Central memory CD8-positive, alpha-beta T cell (primary cell): ENCODE results near the gene METTL17.

Source experiments
- ATAC-seq: fragments of 150-1000 bp; cut with Tn5 transposase; replicated peaks from 2 replicates; pipeline ENCODE4 v1.10.0; 2022; ENCODE audit warnings: mild to moderate bottlenecking, moderate FRiP score, moderate number of reproducible peaks; ENCODE audit not compliant: poor library complexity, severe bottlenecking; ENCODE audit errors: extremely low read depth
- DNase-seq, 2 donors: peaks; one replicate each; pipeline ENCODE4 v3.0.0; 2021; ENCODE audit warnings: low spot score in 2 of 2
- H3K27ac Mint-ChIP-seq: one replicate; pipeline ENCODE4 v1.8.0; 2022; ENCODE audit warnings: low read depth, mild to moderate bottlenecking, moderate library complexity, mixed read lengths
- H3K27me3 Mint-ChIP-seq: one replicate; pipeline ENCODE4 v1.8.0; 2022; ENCODE audit warnings: mixed read lengths
- H3K36me3 Mint-ChIP-seq: one replicate; pipeline ENCODE4 v1.8.0; 2022; ENCODE audit warnings: mild to moderate bottlenecking, moderate library complexity, mixed read lengths; ENCODE audit not compliant: insufficient read depth
- H3K4me1 Mint-ChIP-seq: one replicate; pipeline ENCODE4 v1.8.0; 2022; ENCODE audit warnings: mixed read lengths
- H3K4me3 Mint-ChIP-seq: one replicate; pipeline ENCODE4 v1.8.0; 2022; ENCODE audit warnings: mild to moderate bottlenecking, moderate library complexity, mixed read lengths
- H3K9me3 Mint-ChIP-seq: one replicate; pipeline ENCODE4 v1.8.0; 2022; ENCODE audit warnings: mixed read lengths

METTL17 gene

DNA sequence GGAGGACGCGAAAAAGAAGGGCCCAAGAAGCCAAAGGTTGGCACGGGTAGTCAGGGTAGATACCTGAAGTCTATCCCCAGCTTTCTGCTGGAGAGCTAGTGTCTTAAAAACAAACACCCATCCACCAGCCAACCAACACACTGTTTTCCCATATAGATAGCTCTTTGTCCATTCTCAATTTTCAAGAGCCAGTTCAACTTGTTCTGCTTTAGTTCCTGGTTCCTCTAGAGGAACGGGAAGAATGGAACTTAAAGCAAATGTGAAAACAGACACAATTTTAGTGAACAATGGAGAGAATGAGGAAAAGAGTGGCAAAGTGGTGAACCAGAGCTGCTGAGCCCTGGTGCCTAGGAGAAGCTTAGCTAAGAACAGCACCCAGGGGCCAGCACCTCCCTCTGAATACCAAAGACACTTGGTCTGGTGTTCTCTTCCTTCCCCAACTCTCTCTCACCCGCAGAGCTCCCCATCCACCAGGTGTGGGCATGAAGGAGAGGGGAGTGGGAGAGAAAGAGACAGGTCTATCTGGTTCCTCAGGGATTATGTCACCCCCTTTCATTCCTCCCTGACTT, 31.3 kb downstream of the METTL17 start:
- Mint-ChIP-seq H3K4me1 (peaks cover 6% of the 10 kb centered on the region), H3K27ac (no peak overlapping the region), H3K4me3 (no peak overlapping the region), H3K9me3 (no peaks in the 10 kb centered on the region), H3K36me3 (peaks cover 12% of the 10 kb centered on the region), H3K27me3 (no peaks in the 10 kb centered on the region)
- DNase-seq, result no peak
- no peak for ATAC-seq

DNA sequence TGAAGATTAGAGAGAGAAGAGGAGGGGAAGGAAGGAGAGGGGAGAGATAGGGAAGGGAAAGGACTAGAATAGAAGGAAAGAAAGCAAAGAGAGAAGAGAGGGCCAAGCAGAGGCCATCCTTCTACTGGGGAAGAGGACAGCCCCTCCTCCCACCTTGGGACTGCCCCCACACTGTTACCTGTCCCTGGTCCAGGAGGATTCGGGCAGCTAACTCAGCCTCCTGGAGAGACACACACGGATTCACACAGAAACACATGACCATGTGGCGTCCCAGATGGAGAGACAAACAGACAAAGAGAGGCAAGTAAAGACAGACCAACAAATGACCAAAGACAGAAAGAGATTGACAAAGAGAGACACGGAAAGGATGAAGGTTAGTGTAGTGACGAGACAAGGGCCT, 32.9 kb downstream of the METTL17 start:
- H3K9me3 Mint-ChIP-seq, result no peaks in the 10 kb centered on the region
- H3K4me1 Mint-ChIP-seq, result peaks cover 6% of the 10 kb centered on the region
- H3K27me3 Mint-ChIP-seq, result no peaks in the 10 kb centered on the region
- peak overlapping the region; percentile 33 for H3K4me3 Mint-ChIP-seq
- no peak for ATAC-seq
- peaks cover 9% of the 10 kb centered on the region for H3K36me3 Mint-ChIP-seq
- DNase-seq, result no peak
- H3K27ac Mint-ChIP-seq, result no peak overlapping the region

DNA sequence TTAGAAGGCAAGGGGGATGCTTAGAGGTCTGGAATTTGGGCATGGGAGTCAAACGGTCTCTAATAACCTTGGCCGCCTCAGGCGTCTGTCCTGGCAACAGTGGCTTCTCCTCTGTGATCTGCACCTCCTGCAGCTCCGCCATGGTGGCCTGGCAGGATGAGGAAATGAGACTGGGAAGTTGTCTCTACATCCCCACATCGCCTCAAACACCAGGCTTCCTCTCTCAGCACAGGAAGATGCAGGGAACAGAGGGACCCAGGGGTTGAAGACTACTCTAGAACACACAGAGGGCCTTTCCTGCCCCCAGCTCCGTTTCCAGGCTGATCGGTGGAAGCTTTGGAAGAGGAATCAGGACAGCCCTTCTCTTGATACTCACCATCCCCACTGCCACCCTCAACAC, 33.4 kb downstream of the METTL17 start:
- H3K36me3 Mint-ChIP-seq, result peaks cover 9% of the 10 kb centered on the region
- H3K27ac Mint-ChIP-seq, result no peak overlapping the region
- ATAC-seq, result no peak
- peak overlapping the region; percentile 88 for H3K4me3 Mint-ChIP-seq
- H3K4me1 Mint-ChIP-seq, result peaks cover 6% of the 10 kb centered on the region
- no peak for DNase-seq
- no peaks in the 10 kb centered on the region for H3K27me3 Mint-ChIP-seq
- no peaks in the 10 kb centered on the region for H3K9me3 Mint-ChIP-seq

DNA sequence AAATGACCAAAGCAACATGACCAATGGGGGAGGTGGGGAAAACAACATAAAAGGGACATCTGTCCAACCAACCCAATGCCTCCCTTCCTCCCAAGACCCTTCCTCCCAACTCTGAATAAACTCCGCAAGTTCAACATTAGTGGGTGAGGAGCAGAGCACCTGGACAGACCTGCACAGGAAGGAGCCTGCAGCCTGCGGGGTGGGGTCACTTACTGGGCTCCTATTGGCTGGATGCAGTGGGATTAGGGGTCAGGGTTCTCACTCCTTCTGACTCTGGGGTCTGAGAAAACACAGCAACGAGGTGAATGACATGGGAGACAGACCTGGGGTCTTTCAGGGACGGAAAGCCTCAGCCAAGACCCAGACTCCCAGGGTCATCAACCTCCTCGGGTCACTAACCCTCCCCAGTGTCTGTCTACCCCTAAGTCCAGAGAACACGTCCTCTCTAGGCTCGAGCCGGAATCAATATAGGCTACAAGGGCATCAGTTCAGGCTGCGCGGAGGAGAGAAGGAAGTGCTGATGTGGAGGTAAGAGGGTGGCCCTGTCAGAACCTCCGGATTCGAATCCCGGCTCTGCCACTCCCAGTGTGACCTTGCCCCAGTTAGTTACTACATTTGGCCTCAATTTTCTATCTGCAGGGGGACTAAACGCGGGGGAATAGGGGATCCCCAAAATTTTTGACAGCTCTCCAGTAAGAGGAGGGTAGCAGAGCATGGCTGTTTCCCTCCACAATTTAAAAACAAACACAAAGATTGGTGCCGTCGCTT, 34.2 kb downstream of the METTL17 start:
- Mint-ChIP-seq H3K4me3 (peak overlapping the region; percentile 88), H3K27me3 (no peaks in the 10 kb centered on the region), H3K4me1 (peaks cover 6% of the 10 kb centered on the region), H3K9me3 (no peaks in the 10 kb centered on the region), H3K27ac (peak overlapping the region; percentile 42), H3K36me3 (peaks cover 9% of the 10 kb centered on the region)
- DNase-seq (no peak), ATAC-seq (no peak)

DNA sequence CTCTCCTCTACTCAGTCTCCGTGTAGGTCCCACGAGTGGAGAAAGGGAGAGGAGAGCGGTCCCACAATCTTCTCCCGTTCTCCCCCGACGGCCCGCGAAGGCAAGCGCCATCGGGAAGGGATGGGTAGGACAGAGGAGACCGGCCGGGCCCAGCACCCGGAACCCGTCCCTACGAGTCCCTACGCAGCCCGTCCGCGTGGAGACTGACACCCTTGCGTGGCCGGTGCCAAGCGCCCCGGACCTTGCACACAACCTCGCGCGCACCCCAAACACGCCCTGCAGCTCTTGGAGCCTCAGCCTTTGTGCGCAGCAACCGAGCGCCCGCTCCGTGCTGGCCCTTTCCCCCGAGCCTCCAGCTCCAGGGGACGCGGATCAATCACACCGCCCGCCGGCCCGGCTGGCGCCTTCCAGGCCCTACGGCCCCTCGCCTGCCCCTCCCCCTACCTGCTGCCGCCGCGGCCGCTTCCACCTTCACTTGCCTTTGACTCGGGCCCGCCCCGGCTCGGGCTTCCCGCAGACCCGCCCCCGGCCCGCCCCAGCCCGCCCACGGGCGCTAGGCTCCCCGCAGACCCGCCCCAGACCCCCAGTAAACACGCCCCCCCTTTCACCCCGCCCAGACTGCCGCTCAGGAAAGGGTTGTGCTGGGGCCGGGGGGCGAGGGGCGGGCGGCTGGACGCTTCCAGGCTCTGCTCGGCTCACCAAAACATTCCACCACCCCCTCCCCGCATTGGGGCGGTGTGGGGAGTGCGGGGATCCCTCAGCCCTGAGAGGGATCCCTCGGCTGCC, 35.0 kb downstream of the METTL17 start, which contains the start of gene NDRG2:
TSS of gene NDRG2 (minus strand) at position 477 of the 786 bp plus-strand sequence. CDS start 1,746 bp downstream, outside the sequence.
- peaks cover 8% of the 10 kb centered on the region for H3K36me3 Mint-ChIP-seq
- no peaks in the 10 kb centered on the region for H3K9me3 Mint-ChIP-seq
- peaks cover 6% of the 10 kb centered on the region for H3K4me1 Mint-ChIP-seq
- H3K4me3 Mint-ChIP-seq, result peak within 1 kb of the TSS; percentile 88
- peak within 1 kb of the TSS; percentile 54 for H3K27ac Mint-ChIP-seq
- ATAC-seq (peak; percentile 87), DNase-seq (peak; percentile 46 to 48)
- no peaks in the 10 kb centered on the region for H3K27me3 Mint-ChIP-seq

DNA sequence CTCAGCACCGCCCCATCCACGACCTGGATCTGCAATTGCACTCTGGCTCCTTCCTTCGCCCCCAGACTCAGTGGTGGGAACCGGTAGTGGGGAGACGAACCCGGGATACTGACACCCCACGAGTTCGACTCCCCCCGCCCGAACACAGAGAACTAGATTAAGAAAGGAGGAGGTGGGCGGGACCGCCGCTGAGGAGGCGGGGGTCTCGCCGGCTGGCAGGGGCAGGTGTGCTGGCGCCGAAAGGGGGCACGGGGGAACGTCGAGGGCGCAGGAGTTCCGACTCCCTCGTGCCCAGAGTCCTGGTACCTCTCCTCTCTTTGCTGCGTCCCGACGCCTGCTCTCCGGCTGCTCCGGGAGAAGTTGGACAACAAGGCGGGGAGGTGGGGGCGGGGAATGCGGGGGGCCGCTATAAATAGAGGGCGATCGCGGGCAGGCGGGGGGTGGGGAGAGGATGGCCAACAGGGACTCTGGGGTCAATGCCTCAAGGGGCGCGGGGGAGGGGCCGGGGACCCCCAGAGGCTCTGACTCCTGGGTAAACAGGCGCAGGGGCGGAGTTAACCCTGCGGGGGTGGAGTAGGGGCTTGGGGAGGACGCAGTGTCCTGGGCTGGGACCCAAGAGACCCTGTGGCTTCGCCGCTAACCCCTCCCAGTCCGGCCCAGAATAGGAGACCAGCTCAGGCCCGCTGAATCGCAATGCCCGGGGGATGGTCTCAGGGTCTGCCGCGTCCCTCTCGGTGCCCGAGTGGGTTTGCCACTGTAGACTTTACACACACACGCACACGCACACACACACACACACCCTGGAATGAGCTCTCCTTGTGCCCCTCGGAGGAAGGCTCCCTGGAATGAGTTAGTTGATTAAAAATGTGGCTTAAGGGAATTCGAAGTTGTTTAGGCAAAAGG, 35.8 kb downstream of the METTL17 start:
- Mint-ChIP-seq H3K27me3 (no peaks in the 10 kb centered on the region), H3K4me1 (peaks cover 6% of the 10 kb centered on the region), H3K4me3 (peak overlapping the region; percentile 88), H3K27ac (peak overlapping the region; percentile 54), H3K9me3 (no peaks in the 10 kb centered on the region), H3K36me3 (peaks cover 9% of the 10 kb centered on the region)
- ATAC-seq, result peak; percentile 46
- DNase-seq, result no peak

DNA sequence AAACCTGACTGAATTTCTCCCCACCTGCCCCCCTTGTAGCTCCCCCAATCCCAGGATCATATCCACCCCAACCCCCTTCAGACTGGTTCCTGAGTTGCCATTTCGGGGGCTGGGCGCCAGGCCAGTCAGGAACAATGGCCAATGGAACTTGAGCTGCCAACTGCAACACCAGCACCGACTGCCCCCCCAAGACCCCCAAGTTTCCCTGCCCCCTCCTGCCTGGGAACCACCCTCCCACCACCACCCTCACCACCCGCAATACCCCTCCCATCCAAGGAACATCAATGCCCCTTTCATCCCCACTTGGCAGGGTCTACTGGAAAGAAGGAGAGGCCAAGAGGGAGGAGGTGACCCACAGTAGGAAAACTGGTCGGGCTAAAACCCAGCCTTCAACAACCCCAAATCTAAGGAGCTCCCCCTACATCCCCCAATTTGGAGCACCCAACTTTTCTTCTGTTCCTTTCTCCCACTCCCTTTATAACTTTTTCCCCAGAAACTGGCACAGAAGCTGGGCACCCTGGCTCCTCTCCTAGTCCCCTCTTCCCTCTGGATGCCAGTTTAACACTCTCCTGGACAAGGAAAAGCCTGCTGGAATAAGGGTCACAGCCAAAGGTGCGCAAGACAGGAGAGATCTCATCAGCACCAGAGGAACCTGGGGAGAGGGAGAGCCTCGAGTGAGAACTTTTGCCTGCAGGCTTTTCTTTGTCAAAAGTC, 36.7 kb downstream of the METTL17 start:
- peak overlapping the region; percentile 50 for H3K27ac Mint-ChIP-seq
- DNase-seq (no peak), ATAC-seq (no peak)
- no peaks in the 10 kb centered on the region for H3K27me3 Mint-ChIP-seq
- H3K4me1 Mint-ChIP-seq, result peaks cover 6% of the 10 kb centered on the region
- H3K36me3 Mint-ChIP-seq, result peaks cover 8% of the 10 kb centered on the region
- H3K4me3 Mint-ChIP-seq, result peak overlapping the region; percentile 88
- H3K9me3 Mint-ChIP-seq, result no peaks in the 10 kb centered on the region

DNA sequence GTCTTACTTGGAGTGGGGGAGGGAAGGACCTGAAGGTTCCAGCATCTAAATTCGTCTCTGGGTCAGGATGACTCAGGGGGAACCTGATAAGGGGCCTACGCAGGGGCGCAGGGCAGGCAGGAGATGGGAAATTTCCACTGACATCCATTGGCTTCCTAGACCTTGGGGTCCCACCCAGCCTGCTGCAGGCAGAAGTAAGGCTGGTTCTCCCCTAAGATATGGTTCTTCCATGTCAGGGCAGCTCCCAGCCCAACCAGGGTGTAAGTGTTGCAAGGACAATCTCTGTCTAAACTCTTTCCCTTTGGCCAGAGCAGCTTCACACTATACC, 37.2 kb downstream of the METTL17 start:
- DNase-seq, result no peak
- H3K4me3 Mint-ChIP-seq, result peak overlapping the region; percentile 88
- H3K27me3 Mint-ChIP-seq, result no peaks in the 10 kb centered on the region
- peak overlapping the region; percentile 50 for H3K27ac Mint-ChIP-seq
- ATAC-seq, result no peak
- H3K36me3 Mint-ChIP-seq, result peaks cover 5% of the 10 kb centered on the region
- H3K9me3 Mint-ChIP-seq, result no peaks in the 10 kb centered on the region
- H3K4me1 Mint-ChIP-seq, result peaks cover 6% of the 10 kb centered on the region

DNA sequence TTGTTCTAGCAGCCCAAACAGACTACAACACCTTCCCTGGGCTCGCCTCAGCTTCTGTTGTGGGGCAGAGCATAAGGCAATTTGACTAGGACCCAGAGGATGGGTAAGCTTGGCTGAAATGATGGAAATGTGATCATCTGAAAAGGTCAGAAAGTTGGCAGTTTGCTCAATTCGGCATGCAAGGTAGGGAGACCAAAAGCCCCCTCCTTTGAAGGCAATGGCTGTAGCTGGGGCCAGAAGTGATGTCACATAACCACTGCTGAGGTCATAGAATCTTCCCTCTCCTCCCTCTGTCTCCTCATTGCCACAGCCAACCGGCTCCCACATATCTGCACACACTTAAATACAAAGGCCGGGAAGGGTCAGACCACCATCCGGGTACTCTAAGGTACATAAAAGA, 40.1 kb downstream of the METTL17 start, which contains the start of gene TPPP2:
TSS of gene TPPP2 (plus strand) at position 301 of the 400 bp plus-strand sequence. CDS start 365 bp downstream, outside the sequence.
- no peak within 1 kb of the TSS for H3K27ac Mint-ChIP-seq
- DNase-seq (no peak), ATAC-seq (no peak)
- peaks cover 18% of the 10 kb centered on the region for H3K27me3 Mint-ChIP-seq
- H3K9me3 Mint-ChIP-seq, result no peaks in the 10 kb centered on the region
- H3K36me3 Mint-ChIP-seq, result peaks cover 4% of the 10 kb centered on the region
- H3K4me3 Mint-ChIP-seq, result no peak within 1 kb of the TSS
- H3K4me1 Mint-ChIP-seq, result no peaks in the 10 kb centered on the region

DNA sequence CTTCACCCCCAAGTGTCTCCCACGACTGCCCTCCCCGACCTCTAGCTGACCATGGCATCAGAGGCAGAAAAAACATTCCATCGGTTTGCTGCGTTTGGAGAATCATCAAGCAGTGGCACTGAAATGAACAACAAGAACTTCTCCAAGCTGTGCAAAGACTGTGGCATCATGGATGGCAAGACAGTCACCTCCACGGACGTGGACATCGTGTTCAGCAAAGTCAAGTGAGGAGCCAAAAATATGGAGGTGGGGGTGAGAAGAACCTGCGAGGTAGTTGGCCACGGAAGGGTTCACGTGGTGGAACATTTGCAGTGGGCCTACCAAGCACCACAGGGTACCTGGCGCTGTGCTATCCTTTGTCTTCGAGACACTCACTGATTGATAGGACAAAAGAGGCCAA, 40.8 kb downstream of the METTL17 start:
- Mint-ChIP-seq H3K4me1 (no peaks in the 10 kb centered on the region), H3K36me3 (peaks cover 3% of the 10 kb centered on the region), H3K4me3 (no peak overlapping the region), H3K27ac (no peak overlapping the region), H3K9me3 (no peaks in the 10 kb centered on the region), H3K27me3 (peaks cover 18% of the 10 kb centered on the region)
- DNase-seq (no peak), ATAC-seq (no peak)

DNA sequence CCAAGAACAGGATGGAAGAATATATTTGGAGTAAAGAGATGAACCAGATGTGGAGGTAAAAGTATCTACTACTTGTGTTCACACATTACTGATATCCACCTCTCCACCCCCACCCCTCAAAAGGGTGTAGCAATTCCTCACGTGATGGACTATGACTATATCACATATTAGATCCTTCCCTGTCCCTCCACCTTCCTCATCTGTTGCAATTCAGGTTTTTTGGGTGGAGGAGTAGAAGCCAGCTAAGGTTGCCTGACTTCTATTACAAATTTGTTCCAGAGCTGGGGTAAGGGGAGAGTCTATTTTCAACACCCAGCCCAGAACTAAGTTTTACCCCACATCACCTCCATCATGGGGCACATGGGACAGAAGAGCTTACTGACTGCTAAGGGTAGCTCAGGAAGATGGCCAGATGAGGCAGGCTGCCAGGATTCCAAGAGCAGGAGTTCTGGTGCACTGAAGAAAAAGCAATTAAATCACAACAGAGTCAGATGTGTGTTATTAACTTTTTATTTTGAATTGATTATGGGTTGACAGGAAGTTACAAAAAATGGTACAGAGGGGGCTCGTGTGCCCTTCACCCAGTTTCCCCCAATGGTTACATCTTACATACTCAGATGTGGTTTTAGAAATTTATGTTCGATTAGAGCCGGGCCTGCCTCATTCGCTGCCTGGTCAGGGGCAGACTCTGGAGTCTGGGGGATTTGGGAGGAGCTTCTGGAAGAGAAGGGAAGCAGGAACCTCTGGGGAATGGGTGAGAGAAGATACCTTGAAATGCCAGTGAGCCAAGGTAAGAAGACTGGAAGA, 42.7 kb downstream of the METTL17 start:
- ATAC-seq, result no peak
- peaks cover 3% of the 10 kb centered on the region for H3K36me3 Mint-ChIP-seq
- DNase-seq, result no peak
- no peaks in the 10 kb centered on the region for H3K4me1 Mint-ChIP-seq
- H3K9me3 Mint-ChIP-seq, result no peaks in the 10 kb centered on the region
- H3K27ac Mint-ChIP-seq, result no peak overlapping the region
- H3K27me3 Mint-ChIP-seq, result peaks cover 18% of the 10 kb centered on the region
- H3K4me3 Mint-ChIP-seq, result no peak overlapping the region
